Ramos (cell line): ENCODE measurements around the gene DLD.
"Not testable (repeated sequence)": the region's sequence is repeated elsewhere in the genome, so short reads cannot be mapped to it uniquely, and the experiment has no call there.

Source experiments
- in situ Hi-C: fragments of 300-500 bp; cut with MboI; formaldehyde crosslinking; loops from one replicate; pipeline ENCODE4 v1.14.3; 2022; ENCODE audit warnings: low sequenced_read_pairs; ENCODE audit not compliant: unreplicated experiment

Gene DLD

DNA sequence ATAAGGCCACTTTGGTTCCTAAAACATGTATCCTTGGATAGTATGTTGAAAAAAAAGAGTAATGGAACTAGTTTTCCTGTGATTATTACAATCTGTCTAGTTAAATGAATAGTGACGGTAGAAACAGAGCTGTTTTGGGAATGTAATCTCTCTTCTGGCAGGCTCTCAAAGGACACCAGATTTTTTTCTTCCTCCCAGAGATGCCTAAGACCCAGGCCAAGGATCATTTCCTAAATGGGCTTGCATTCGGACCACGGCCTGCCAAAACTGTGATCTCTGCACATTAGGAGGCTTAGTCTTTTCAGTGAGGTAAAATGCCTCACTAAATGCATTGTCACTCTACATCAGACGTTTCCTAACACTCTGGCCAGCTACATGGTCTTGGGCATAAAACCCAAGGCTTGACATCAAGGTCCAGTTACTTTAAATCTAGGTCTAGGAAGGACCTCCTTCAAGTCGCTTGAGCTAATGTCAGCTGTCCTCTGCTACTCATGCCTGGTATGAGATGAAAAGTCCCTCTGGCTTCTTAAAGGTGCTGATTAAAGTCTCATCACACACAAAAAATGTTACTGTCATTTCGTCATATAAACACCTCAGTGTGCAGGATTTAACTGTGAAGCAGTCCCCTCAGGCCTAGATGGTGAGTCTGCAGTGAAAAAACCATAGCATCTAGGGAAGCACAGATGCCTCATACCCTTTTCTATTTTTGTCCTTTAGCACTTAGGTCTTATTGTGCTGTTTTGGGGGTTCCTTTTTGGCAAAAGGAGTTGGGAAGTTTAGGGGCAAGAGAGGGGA lies 47.7 kb downstream of the DLD start:
- in situ Hi-C loops, result no loop called here

DNA sequence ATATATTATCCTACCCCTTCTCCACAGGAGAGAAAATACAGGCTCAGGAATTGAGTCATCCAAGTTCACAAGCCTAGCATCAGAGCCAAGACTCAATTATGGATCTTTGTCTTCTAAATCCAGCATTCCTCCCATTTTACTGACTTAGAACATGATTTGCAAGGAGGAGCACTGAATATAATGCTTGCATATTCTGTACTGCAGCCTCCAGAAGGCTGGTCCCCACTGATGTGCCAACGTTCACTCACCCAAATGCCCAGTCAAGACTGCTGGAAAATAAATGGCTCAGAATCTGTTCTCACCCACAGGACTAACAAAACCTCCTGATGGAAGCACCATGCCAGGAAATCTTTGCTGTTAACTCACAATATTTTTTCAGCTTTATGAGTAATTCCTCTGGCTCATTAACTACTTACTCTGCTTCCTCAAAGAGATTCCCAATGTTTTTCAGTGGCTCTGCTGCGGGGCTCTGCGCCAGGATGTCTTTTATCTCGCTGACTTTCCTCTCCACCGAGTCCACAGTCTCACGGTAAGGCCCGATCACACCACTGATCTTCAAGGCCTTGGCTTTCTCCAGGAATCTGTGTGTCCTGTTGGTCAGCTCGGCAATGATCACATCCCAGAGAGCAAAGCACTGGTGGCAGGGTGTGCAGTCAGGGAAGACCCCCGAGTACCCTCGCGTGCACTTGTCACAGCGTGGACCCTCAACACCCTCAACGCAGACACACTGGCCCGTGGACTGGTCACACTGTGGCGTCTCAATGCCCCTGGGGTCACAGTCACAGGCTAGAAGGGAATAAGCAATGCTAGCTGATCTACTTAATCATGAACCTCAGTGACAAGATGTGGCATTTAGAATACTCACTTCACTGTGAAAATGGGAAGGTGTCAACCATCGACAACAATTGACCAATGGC lies 48.8 kb downstream of the DLD start:
- in situ Hi-C loops, result no loop called here

- in situ Hi-C loops, result no loop called here
These were observed 50.0 kb downstream of the DLD start for GRCh38 chr7:107940951-107941350.

DNA sequence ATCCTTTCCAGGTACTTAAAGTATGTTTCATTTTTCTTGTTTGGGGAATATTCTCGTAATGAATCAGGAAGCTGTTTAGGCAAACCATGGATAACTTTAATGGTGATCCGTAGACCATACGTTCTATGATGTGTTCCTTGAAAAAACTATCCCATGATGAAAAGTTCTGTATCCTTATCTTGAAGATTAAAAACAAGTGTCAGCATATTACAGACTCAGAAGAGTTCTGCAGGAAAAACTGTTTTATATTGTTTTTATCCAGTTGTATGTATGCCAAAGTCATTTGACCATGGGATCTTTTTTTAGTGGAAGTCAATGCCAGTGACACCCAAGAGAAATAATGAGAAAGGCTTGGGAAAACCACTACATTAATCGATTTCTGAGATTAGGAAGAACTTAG lies 52.0 kb downstream of the DLD start:
- in situ Hi-C loops, result no loop called here

- in situ Hi-C loops, result no loop called here
These were observed 53.6 kb downstream of the DLD start for GRCh38 chr7:107944411-107945169.

DNA sequence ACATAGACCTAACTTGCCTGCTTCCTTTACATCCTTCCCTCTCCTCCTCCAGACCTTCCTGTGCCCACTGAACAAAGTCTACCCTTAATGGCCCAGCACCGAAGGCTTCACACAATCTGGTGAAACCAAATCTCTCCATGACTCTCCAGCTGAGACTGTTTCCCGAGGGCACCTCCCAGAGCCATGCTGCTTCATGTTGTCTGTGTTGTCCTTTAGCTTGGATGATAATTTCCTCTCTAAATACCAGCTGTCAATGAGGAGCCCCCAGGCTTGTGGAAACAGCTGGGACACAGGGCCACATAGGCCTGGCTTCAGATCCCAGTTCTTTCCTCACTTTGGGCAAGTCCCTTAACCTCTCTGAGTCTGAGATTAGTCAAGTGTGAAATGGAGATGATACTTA lies 54.3 kb downstream of the DLD start:
- in situ Hi-C loops, result no loop called here

DNA sequence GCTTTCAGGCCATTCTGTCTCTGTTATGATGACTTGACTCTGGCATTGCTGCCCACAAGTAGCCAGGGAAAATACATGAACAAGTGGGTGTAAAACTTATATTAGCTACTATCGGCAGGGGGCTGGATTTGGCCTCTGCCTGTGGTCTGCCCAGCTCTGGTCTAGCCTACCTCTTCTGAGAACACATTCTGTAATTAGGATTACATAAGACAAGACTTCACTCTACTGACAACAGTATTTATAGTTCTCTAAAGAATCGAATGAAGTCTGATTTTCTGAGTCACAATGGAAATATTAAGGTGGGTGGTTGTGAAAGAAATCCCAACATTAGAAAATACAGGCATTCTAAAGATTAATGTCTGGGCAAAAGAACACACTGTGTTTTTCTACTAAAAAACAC lies 55.5 kb downstream of the DLD start:
- in situ Hi-C loops, result no loop called here

GRCh38 chr7:107946881-107947280 lies 55.9 kb downstream of the DLD start:
- in situ Hi-C loops, result no loop called here

- in situ Hi-C loops, result no loop called here
These were observed 57.9 kb downstream of the DLD start for GRCh38 chr7:107948645-107949442.

DNA sequence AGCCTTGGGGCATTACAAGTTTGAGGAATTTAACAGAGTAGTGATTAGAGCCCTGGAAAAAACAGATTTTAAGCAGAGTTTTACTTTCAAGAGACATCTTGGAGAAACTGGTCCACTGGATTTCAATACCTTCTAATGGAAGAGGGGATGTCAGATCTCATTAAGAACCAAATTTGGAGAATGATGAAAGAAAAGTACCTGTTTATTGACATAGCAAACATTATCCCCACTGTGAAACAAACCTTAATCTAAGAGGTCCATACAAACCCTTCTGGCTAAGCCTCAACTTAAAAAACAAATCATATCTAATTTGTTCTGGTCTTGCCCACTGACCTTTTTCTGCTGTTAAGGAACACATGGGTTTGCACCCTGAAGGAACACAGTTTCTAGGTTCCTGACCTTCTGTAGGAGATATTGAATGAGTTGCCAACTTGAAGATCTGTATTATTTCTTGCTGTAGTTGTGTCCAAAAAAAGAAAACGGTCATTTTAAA lies 58.5 kb downstream of the DLD start:
- in situ Hi-C loops, result no loop called here

- in situ Hi-C loops, result no loop called here
These were observed 60.3 kb downstream of the DLD start for GRCh38 chr7:107951172-107951787.

DNA sequence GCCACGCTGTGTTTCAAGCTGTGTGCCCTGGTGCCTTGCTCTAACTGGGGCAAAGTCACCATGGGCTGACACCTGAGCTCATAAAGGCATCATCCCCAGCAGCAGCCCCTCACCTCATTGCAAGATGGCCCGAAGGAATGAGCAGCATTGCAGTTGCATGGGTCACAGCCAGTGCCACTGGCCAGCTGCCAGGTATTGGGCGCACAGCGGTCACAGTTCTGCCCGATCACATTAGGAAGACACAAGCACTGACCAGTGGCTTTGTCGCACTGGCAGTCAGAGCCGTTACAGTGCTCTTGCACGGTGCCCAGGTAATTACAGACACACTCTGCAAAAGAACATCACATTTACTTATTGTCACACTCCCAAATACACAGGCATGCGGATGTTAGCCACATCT lies 60.9 kb downstream of the DLD start:
- in situ Hi-C loops, result no loop called here

GRCh38 chr7:107953265-107953923 lies 62.4 kb downstream of the DLD start:
- in situ Hi-C loops, result no loop called here

DNA sequence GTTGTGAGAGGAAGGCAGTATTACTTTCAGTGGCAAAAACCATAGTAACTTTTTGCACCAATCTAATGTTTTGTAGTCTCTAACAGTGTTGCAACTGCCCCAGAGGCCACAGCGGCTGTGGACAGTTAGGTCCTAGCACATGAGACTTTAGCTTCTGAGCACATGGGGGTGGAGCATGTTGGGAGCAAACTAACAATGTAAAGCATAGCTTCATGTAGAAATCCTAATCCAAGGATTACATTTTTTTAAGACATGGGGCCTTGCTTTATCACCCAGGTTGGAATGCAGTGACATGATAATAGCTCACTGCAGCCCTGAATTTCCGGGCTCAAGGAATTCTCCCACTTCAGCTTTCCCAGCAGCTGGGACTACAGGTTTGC lies 62.9 kb downstream of the DLD start:
- in situ Hi-C loops, result no loop called here

DNA sequence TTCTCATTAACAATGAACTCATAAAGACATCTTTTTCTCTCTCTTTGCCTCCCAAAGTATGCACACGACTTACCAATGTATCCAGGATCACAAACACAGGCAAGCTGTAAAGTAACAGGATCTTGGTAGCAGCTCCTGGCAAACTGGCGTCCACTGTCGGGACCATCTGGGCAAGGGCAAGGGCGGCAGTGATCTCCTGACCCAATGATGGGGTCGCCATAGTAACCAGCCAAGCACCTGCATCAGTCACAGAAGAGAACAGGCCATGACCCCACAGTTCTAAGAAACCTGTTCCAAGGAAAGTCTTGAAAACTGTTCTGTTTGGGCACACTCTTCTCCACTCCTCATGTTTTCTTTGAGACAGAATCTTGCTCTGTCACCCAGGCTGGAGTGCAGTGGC lies 64.4 kb downstream of the DLD start:
- in situ Hi-C loops, result no loop called here

DNA sequence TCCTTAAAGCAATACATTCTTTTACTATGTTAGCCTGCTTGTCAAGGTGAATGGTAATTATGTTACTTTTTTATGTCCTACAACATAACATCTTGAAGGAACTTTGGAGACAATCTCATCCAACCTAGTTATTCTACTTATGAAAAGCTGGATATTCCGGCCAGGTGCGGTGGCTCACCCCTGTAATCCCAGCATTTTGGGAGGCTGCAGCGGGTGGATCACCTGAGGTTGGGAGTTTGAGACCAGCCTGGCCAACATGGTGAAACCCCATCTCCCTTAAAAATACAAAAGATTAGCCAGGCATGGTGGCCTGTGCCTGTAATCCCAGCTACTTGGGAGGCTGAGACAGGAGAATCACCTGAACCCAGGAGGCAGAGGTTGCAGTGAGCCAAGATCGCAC lies 66.0 kb downstream of the DLD start:
- in situ Hi-C loops, result not testable (repeated sequence)

DNA sequence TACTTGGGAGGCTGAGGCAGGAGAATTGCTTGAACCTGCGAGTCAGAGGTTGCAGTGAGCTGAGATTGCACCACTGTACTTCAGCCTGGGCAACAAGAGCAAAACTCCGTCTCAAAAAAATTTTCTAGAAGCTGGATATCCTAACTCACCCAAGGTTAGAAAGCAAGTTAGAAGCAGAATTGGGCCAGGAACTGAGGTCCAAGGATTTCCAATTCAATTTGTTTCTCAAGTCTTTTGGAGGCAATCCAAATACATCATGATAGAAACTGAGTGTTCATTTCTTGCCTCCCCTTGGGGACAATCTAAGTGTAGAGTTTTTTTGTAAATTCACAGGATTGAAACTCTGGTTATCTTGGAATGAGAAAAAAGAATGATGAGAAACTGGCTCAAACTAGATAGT lies 66.5 kb downstream of the DLD start:
- in situ Hi-C loops, result no loop called here

DNA sequence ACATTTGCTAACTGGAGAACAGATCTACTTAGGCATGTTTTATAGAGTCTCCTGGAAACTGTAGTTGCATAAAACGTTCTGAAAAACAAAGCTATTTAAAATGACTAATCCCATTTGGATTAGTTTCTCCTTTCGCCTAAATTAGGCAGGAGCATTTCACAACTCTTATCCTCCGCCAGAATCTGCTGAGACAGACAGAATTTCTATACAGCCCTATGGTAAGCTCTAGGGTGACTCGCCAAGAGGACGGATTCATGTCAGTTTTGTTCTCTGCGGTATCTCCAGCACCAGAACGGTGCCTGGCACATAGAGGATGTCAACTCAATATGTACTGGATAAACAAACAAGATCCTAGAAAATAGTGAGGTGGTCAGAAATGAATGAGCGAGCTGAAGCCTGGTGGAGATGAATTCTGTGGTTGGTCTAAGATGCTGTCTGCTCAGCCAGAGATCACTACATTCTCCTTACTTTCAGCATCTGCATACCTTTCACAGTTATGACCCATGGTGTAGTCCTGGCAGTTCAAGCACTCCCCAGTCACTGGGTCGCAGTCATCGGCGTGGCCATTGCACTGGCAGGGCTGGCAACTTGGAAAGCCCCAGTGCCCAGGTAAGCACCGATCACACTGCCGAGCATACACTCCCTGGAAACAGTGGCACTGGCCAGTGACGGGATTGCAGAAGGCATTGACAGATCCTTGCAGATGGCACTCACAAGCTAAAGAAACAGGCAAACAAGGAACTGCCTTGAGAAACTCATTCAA lies 68.0 kb downstream of the DLD start:
- in situ Hi-C loops, result no loop called here
